GM12878 (cell line): ENCODE data around the gene SLC38A7. TPM values are rescaled to one million over a fixed set of nuclear protein-coding genes. Genes with fewer than 3 reads are reported as not detected.

Experiments
- ATF2 ChIP-seq: IDR thresholded peaks from 2 replicates; pipeline ENCODE4 v1.6.1; 2012; ENCODE audit warnings: low read length, inconsistent platforms
- BACH1 ChIP-seq: fragments of 450-650 bp; IDR thresholded peaks from 2 replicates; pipeline ENCODE4 v1.6.1; 2017; ENCODE audit warnings: mild to moderate bottlenecking, borderline replicate concordance
- BMI1 ChIP-seq: fragments of 450-650 bp; IDR thresholded peaks from 2 replicates; pipeline ENCODE4 v1.6.1; 2016; ENCODE audit warnings: mild to moderate bottlenecking, moderate library complexity, borderline replicate concordance
- CUX1 ChIP-seq: IDR thresholded peaks from 2 replicates; pipeline ENCODE4 v1.6.1; 2012; ENCODE audit warnings: improper control_type of control experiment, low read depth, low read length; ENCODE audit not compliant: insufficient replicate concordance
- IRF3 ChIP-seq: fragments of 450-650 bp; IDR thresholded peaks from 2 replicates; pipeline ENCODE4 v1.6.1; 2014; ENCODE audit warnings: mild to moderate bottlenecking
- NR2F1 ChIP-seq: fragments of 450-650 bp; conservative IDR thresholded peaks from 2 replicates; pipeline ENCODE4 v1.6.1; 2017; ENCODE audit warnings: mild to moderate bottlenecking
- NRF1 ChIP-seq: conservative IDR thresholded peaks from 2 replicates; pipeline ENCODE4 v1.6.1; 2011; ENCODE audit warnings: mild to moderate bottlenecking, low read depth, low read length, improper control_type of control experiment
- PKNOX1 ChIP-seq: fragments of 450-650 bp; IDR thresholded peaks from 2 replicates; pipeline ENCODE4 v1.6.1; 2016; ENCODE audit warnings: mild to moderate bottlenecking
- POLR2AphosphoS2 ChIP-seq: IDR thresholded peaks from 2 replicates; pipeline ENCODE4 v1.6.1; 2011; ENCODE audit warnings: low read depth, mild to moderate bottlenecking, low read length, improper control_type of control experiment, moderate library complexity
- RELA ChIP-seq: fragments of 450-650 bp; IDR thresholded peaks from 2 replicates; pipeline ENCODE4 v1.8.0; 2014; ENCODE audit warnings: borderline replicate concordance; ENCODE audit not compliant: partially characterized antibody
- SMARCA5 ChIP-seq: fragments of 450-650 bp; IDR thresholded peaks from 2 replicates; pipeline ENCODE4 v1.6.1; 2017; ENCODE audit warnings: mild to moderate bottlenecking
- TCF7 ChIP-seq: IDR thresholded peaks from 2 replicates; pipeline ENCODE4 v1.6.1; 2014; ENCODE audit warnings: antibody characterized with exemption, borderline replicate concordance
- USF2 ChIP-seq: IDR thresholded peaks from 2 replicates; pipeline ENCODE4 v1.6.1; 2011; ENCODE audit warnings: low read depth, low read length, improper control_type of control experiment, borderline replicate concordance
- YY1 ChIP-seq: IDR thresholded peaks from 2 replicates; pipeline ENCODE4 v1.6.1; 2011; ENCODE audit warnings: low read depth, mild to moderate bottlenecking, low read length
- ZBED1 ChIP-seq: IDR thresholded peaks from 2 replicates; pipeline ENCODE4 v1.6.1; 2016; ENCODE audit warnings: borderline replicate concordance
- ZBTB11 ChIP-seq: fragments of 450-650 bp; formaldehyde crosslinking; IDR thresholded peaks from 2 replicates; pipeline ENCODE4 v1.5.0; 2022; ENCODE audit warnings: mild to moderate bottlenecking, missing genetic modification characterization
- ZNF274 ChIP-seq: IDR thresholded peaks from one replicate; pipeline ENCODE4 v1.8.0; 2011; ENCODE audit not compliant: insufficient read length, insufficient read depth
- polyA plus RNA-seq, 11 experiments: library from polyadenylated mRNA; depleted of rRNA in 4 of 11; unstranded in 6 of 11; stranded (reverse) in 5 of 11; fragments of >200 nt; fragmentation: Nextera tagmentation in 4 of 11; fragmentation: Illumina TruSeq in 1 of 11; extraction: Ambion mirVana in 4 of 11; extraction: Trizol in 1 of 11; gene quantifications; 1 replicate in 1 of 11; 2 replicates in 10 of 11; pipeline versions ENCODE4 v1.2.1 to v1.2.3, GENCODE V29; 2011 to 2016; ENCODE audit warnings: inconsistent platforms in 2 of 11, missing spikeins in 2 of 11, low read depth in 1 of 11
- total RNA-seq, 4 experiments: library from RNA; depleted of rRNA in 3 of 4; stranded (reverse); fragments of >200 nt in 3 of 4; fragmentation: Illumina TruSeq in 1 of 4; extraction: Trizol in 1 of 4; gene quantifications; 2 replicates each; pipeline versions ENCODE4 v1.2.1 to v1.2.3, GENCODE V29; 2013 to 2021

The SLC38A7 gene
- total and polyA plus RNA-seq, 10 of the 15 experiments (the other 5 are each of a cell fraction or from before 2014, with no cell fraction given): 1.4 to 7.8 (median 4.7) TPM

GRCh38 chr16:58732545-58733247 is 48.1 kb upstream of the SLC38A7 start (continued):
- TF ChIP-seq CUX1: peak; percentile 19
- TF ChIP-seq IRF3: no peak
- no peak for TF ChIP-seq PKNOX1
- no peak for TF ChIP-seq SMARCA5
- TF ChIP-seq USF2: no peak
- no peak for TF ChIP-seq RELA
- TF ChIP-seq BACH1: no peak
- no peak for TF ChIP-seq ZNF274
- peak; percentile 52 for TF ChIP-seq ATF2
- TF ChIP-seq ZBTB11 (CRISPR knock-in tag): no peak
- TF ChIP-seq TCF7: no peak
- no peak for TF ChIP-seq NRF1
- no peak for TF ChIP-seq POLR2AphosphoS2
- no peak for TF ChIP-seq NR2F1
- TF ChIP-seq BMI1: no peak
- TF ChIP-seq ZBED1: no peak
- no peak for TF ChIP-seq YY1
